IPS-18c (cell line): Measurements from ENCODE around the gene MSMB.
"Not testable (repeated sequence)": the region's sequence is repeated elsewhere in the genome, so short reads cannot be mapped to it uniquely, and the experiment has no call there.

Experiments
- H3K4me3 ChIP-seq: 2 replicates; pipeline ENCODE4 v1.7.0; 2013; ENCODE audit warnings: low read depth, mild to moderate bottlenecking, low read length, moderate library complexity; ENCODE audit not compliant: insufficient read depth
- H3K9me3 ChIP-seq: one replicate; pipeline ENCODE4 v1.6.1; 2013; ENCODE audit warnings: mild to moderate bottlenecking, low read length, moderate library complexity; ENCODE audit not compliant: control insufficient read depth, insufficient read depth

Gene MSMB, protein sequence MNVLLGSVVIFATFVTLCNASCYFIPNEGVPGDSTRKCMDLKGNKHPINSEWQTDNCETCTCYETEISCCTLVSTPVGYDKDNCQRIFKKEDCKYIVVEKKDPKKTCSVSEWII

DNA sequence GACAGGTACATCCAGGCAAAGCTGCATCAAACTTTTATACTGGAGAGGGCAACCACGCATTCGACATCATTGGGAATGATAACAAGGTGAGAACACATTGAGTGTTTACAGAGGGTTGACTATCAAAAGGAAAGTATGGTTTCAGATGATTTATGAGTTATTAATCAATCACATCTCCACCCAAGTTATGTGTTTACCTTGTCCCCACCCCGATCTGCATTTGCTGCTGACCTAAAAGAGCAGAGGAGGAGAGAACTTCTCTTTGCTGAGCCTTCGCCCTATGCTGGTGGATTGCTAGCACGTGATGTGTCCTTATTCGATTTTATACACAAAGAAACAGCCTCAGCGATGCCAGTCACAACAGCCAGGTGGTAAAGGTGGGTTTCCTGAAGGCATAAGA lies at the start of gene MSMB:
Gene MSMB, minus strand, starts transcription at position 9 of the 400 bp plus-strand sequence. CDS start 32 bp downstream, outside the sequence.
- H3K9me3 ChIP-seq = no peaks in the 10 kb centered on the region
- no peak within 1 kb of the TSS for H3K4me3 ChIP-seq

DNA sequence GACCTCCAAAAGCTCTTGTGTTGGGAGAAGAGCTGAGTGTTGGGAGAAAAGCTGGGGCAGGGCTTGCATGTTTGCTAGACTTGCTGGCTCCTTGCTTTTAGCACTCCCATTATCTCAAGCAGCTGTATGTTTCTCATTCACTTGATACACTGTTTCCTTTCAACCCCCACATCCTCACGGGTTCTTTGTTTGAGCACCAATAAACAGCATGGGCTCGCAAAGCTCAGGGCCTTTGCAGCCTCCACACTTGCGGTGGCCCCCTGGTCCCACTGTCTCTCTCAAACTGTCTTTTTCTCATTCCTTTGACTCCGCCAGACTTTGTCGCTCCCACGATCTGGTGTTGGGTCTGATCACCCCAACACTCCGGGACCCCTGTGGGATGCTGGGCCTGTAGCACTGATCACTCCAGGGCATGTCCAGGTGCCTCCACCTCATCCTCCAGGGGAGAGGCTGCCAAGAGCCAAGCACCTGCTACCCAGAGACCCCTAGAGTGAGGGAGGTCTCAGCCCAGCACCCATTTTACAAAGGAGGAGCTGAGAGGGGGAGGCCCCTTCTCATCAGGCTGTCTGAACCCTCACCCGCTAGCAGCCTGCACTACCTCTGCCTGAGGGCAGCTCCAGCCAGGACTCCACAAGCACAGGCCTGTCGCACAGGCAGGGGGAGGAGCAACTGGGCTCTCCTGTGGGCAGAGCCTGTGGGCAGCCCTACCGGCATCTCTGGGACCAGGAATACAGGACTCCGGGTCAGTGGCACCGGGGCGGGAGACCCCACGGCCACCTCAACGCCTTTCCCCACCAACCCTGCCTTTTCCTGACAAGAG lies 49.1 kb upstream of the MSMB start:
- H3K4me3 ChIP-seq = no peak overlapping the region
- no peaks in the 10 kb centered on the region for H3K9me3 ChIP-seq

DNA sequence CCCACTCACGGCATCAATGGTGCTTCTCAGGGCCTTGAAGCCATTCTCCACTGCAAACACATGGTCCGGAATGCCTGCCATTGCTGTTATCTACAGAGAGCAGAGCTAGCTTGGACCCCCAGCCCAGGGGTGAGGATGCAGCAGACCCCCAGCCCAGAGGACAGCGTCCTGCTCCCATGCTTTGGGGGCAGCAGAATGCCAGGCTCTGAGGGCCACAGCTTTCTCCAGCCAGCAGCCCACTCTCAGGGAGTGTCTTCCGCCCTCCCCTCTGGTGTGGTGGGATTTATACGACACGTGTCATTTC lies 48.1 kb upstream of the MSMB start:
- Histone ChIP-seq H3K4me3 (no peak overlapping the region), H3K9me3 (no peaks in the 10 kb centered on the region)

DNA sequence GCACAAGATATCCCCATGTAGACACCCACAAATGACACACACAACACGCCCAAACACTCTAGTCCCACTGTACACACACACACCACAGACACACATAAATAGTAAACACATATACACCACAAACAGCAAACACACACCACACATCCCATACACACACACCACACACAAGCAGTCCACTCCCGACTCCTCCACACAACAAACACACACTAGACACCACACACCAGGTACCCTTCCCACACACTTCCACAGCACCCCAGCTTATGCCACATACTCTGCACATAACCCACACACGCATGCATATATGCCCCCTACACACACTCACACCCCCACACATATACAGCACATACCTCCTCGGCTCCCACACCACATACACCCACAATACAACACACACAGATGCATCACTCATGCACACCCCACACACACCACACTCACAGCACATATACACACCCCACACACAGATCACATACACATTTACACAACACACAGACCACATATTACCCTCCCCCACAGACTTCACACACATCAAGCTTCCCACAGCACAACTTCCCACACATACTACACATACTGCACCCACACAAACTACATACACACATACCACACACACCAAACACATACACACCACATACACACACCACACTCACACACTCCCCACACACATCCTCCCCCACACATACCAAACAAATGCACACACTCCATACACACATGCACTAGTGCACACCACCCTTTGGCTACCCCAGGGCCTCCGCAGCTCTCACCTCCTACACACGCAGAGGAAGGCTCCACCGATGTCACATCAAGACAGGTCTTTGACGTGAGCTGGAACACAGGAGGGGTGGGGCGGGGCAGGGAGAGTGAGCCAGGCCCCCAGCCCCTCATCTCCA lies 47.5 kb upstream of the MSMB start:
- not testable (repeated sequence) for H3K9me3 ChIP-seq, H3K4me3 ChIP-seq

DNA sequence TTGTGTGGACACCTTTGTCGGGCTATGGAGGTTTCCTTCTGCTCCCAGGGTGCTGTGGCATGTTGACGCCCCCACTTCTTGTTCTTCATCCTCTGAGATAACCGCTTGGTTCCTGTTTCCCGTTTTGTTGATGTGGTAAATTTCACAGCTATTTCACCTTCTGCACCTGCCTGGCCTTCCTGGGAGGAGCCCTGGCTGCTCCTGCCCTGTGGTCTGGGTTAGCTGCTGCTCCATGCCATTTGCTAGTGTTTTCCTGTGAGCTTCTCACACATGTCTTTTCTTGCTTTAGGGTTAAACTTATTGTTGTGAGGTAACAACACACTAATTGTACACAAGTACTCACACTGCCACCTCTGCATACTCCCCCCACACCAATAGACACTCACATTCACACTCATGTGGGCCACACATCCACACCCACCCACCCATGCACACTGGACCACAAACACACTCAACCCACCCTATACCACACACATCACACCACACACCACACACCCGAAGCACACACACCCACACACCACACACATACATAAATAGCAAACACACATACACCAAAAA lies 46.5 kb upstream of the MSMB start:
- H3K9me3 ChIP-seq = no peaks in the 10 kb centered on the region
- H3K4me3 ChIP-seq = no peak overlapping the region

DNA sequence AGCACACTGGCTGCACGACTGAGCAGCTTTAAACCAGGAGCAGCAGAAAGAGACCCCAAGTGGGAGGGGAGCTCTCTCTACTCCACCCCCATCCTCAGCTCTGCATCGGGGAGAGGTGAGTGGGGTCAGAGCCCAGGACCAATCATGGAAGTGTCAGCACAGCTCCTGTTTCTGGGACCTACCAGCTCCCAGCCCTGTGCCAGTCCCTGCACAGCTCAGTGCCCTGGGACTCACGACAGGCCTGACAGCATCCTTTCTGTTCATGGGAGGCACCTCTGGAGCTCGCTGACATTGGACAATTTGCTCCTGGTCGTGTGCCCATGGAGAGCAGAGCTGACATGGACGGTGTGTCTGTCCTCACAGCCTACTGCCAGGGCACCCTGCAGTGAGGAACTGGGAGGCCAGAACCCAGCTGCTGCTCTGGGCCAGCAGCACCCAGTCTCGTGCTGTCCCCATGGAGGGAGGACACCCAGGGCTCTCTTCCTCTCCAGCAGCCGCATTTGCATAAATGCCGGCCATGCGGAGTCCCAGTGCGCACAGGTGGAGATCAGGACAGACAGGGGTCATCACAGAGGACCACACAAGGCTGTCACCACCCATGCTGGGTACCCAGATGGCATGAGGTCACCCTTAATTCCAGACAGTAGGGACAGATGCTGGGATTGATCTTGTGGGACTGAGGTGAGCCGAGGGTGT lies 45.9 kb upstream of the MSMB start:
- H3K9me3 ChIP-seq = no peaks in the 10 kb centered on the region
- no peak overlapping the region for H3K4me3 ChIP-seq

DNA sequence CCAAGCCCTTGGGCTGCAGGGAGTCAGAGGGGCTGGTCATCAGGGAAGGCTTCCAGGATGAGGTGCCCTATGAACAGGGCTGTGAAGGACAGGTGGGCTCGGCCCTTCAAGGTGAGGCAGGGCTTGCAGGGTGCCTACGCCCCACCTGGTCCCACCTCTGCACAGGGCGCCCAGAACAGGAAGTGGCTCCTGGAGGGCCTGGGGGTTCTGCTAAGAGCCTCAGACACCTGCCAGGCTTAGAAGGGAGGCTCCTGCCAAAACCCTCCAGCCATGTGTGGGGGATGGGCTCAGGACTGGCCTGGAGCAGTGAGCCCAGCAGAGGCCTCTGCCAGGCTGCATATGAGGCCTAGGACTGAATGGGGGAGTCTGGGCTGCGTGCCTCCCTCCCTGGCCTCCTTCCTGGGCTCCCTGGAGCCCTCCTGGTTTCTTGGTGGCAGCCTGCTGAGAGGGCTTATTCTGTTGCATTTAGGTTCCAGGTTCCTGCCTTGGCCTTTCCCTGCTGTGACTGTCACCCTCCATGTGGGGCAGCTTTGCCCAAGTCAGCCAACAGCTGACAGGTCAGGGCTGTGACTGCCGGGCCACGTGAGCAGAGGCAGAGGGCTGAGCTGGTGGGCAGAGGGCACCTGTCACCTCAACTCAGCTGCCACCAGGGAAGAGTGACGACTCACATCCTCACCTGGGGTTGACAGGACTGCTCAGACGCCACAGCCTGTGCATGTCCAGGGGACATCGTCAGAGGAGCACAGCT lies 45.2 kb upstream of the MSMB start:
- Histone ChIP-seq H3K9me3 (no peaks in the 10 kb centered on the region), H3K4me3 (no peak overlapping the region)

DNA sequence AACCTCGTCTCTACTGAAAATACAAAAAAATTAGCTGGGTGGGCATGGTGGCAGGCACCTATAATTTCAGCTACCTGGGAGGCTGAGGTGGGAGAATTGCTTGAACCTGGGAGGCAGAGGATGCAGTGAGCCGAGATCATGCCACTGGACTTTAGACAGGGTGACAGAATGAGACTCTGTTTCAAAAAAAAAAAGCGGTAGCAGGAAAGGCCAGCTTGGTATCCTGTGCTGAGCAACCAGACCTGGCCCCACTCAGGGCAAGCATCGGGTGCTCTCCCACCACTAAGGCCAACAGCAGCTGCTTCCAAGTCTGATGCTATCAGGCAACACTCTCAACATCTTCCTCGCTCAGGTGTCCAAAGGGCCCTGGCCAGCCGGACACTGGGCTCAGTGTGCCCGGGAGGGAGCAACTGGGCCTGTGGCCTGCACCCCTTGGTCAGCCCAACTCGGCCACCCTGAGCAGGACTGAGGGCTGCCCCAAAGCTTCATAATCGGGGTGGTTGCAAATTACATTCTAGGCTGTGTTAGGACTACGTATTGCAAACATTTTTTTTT lies 44.3 kb upstream of the MSMB start:
- Histone ChIP-seq H3K4me3 (no peak overlapping the region), H3K9me3 (no peaks in the 10 kb centered on the region)

DNA sequence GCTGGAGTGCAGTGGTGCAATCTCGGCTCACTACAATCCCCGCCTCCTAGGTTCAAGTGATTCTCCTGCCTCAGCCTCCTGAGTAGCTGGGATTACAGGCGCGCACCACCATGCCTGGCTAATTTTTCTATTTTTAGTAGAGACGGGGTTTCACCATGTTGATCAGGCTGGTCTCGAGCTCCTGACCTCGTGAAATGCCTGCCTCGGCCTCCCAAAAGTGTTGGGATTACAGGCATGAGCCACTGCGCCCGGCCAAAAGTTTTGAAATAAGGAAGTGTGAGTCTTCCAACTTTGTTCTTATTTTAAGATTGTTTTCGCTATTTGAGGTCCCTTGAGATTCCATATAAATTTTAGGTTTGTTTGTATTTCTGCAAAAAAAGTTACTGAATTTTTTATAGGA lies 41.3 kb upstream of the MSMB start:
- H3K4me3 ChIP-seq, H3K9me3 ChIP-seq: not testable (repeated sequence)

DNA sequence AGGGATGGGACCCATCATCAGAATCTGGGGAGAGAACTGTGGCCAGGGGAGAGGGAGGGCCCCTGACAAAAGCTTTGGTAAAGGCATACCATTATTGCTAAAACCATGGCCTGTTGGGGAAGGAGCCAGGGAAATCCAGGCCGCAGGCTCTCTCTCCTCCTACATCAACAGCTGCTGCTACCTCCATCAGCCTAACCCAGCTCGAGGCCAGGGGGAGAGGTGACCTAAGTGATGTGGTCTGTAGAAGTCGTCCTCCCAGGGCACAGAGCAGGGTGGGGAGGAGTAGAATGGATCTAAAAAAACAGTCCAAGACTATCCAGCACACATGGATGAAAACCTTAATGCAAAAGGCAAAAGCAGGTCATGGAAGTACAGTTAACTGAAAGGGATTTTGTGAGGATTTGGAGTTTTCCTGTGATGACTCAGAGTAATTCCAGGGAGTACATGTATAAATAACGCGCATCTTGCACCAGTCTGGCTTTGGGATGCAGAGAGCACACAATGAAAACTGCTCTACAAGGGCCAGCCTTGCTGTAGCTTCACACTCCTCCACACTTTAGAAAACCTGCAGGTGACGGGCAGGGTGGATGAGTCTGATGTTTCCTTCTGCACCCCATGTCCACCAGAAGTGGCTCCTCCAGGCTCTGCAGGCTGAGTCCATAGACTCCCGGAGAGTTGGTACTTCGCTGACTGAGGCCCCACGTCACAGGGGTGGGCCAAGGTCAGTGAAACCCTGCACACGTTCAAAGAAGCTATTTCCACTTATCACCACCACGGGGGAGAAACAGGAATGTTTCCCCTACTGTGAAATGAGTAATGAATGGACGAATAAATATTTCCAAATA lies 38.5 kb upstream of the MSMB start:
- H3K9me3 ChIP-seq = no peaks in the 10 kb centered on the region
- no peak overlapping the region for H3K4me3 ChIP-seq

DNA sequence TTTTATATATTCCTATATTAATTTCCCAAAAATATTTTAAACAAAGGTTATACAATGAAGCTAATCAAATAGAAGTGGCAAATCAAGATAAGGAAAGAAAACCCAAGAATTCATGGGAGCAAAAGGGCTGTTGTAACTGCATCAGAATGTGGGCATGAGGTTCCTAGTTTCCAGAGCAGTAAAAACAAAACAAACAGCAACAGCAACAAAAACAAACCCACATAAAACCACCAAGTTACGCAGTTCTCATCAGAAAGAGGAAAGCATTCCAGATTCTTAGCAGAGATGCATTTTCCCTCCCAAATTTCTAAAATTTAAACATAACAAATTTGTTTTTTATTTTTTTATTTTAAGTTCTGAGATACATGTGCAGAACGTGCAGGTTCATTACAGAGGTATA lies 34.8 kb upstream of the MSMB start:
- Histone ChIP-seq H3K9me3 (no peaks in the 10 kb centered on the region), H3K4me3 (no peak overlapping the region)

DNA sequence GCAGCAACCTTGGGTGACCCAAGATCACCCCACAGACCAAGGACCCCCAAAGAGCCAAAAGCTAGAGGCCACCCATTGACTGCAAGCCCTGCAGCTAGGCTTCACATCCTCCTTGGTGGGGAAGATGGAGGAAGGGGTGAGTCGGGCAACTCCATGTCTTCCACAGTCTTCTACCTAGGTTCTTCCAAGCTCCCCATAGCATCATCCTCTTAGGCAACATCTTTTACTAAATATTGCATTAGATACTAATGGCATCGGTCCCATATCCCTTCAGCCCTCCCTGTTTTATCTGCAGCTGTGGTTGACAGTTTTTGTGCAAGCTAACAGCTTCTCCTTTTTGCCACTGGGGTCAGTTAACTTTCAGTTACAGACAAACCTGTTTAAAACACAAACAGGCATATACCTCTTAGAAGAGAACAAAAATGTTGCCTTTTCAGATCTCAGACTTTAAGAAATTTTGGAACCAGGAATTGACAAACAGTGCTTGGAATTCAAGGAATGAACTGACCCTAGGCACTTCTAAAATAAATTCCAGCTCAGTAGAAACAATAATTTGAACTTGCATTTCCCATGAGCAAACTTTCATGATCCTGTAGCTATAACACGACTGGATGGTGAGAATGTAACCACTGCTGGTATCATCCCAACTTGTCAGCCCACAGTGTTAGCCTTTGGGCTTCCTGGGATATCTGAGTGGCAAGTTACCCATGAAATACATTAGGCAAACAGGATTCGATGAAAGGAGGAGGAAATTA lies 33.9 kb upstream of the MSMB start:
- H3K4me3 ChIP-seq = no peak overlapping the region
- H3K9me3 ChIP-seq = no peaks in the 10 kb centered on the region

DNA sequence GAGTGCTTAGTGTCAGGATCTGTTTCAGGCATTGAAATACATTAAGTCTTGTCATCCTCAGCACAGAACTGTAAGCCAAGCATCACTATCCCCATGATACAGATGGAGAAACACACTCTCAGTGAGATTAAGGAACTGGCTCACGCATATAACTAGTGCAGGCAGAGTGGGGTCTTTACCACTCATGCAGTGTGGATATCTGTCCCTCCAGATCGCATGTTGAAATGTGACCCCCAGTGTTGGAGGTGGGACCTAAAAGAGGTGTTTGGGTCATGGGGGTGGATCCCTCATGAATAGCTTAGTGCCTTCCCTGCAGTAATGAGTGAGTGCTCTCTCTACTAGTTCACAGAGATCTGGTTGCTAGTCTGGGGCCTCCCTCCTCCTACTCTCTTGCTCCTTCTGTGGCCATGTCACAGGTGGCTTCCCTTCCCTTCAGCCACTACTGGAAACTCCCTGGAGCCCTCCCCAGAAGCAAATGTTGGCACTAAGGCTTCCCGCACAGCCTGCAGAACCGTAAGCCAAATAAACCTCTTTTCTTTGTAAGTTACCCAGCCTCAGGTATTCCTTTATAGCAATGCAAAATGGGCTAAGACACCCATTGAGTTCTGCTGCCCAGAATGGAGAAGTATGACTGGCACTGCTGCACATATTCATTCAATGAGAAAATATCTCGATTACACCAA lies 31.8 kb upstream of the MSMB start:
- H3K4me3 ChIP-seq = no peak overlapping the region
- H3K9me3 ChIP-seq = no peaks in the 10 kb centered on the region

DNA sequence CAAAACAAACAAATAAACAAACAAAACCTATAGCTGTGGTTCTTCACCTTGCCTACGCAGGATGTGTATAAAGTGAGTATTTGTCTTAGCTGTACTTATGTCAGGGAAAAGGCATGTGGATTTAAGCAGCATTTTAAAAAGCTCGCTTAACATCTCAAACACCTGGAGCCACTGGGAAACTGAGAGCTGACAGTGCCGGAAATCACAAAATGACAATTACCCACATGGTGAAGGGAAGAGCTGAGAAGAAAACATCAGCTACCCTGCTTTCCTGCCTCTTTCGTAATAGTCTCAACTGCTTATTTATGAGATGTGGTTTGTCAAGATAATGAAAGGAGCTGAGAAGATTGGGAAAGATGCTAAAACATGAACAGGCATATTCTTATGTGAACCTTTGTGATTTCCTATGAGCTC lies 31.1 kb upstream of the MSMB start:
- Histone ChIP-seq H3K9me3 (no peaks in the 10 kb centered on the region), H3K4me3 (no peak overlapping the region)

DNA sequence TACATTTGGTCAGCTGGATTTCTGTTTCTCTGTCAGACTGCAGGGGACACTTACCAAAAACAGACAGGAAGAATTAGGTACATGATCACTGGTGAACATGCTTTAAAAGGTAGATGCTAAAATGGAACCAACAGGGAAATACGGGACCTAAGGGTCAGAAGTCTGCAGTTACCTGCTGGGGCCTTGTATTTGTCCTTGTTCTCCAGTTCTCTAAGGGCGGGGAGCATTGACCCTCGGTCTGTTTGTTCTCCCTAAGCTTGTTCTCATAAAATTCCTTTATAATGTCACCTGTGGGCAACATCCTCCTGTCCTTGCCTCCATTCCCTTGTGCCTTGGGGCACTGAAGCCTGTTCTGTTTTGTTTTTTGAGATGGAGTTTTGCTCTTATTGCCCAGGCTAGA lies 29.8 kb upstream of the MSMB start:
- Histone ChIP-seq H3K4me3 (no peak overlapping the region), H3K9me3 (no peaks in the 10 kb centered on the region)
